NCI-H2029 treated with DMSO at 0.1 percent for 48 hours (cell line): ENCODE measurements around the gene UBE2D2.

ENCODE experiments used
- DNase-seq: peaks from one replicate; lab custom pipeline; 2025; lab: John Stamatoyannopoulos, UW

UBE2D2 gene

DNA sequence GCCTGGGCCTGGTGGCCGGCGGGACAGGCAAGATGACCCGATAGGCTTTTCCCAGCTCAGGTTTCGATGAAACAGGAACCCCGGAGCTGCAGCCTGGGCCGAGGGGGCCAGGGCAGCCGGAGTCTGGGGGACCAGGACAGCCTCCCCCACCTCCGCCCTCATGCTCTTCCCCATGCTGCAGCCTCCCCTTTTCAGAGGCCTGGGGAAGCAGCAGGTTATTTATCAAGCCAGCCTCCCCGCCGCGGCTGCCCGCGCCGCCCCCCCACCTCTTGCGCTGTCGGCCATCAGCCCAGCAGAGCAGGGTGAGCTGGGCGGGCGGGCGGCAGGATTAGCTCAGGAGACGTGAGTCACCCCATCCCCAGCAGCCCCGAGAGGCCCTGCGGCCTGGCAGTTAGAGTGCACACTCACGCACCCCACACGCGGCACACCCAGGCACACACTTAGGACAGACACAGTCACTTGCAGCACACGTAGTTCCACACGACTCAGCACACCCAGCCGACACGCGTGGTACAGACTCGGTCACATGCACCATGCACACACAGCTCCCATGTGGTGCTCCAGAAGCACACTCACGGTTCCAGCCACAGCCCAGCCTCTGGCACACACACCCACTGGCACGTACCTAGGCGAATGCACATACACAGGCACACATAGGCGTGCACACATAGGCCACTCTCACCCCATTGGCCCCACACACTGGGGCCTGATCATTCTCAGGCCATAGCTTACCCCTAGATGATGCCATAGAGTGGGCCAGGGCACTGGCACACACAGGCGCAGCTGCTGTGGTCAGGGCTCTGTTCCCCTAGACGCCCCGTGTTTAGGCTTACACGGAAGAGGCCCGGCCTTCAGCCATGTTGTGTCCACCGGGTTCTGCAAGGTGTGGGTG, 100.0 kb downstream of the UBE2D2 start:
- no peak for DNase-seq

DNA sequence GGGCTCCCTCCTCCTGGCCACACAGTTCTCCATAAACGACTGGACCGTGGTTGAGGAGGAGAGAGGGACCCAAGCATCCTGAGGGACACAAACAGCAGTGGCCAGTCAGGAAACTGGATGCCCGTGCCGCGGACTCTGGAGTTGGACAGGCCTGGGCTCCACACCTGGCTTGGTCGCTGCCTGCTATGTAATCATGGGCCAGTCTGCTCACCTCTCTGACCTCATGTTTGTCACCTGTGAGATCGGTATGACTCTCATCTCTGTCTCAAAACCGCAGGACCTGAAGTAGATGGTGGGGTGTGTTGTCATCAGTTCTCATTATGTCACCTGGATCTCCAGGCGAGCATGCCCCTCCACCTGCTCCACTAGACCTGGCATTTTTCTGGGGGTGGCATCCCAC, 101.5 kb downstream of the UBE2D2 start:
- DNase-seq: no peak

DNA sequence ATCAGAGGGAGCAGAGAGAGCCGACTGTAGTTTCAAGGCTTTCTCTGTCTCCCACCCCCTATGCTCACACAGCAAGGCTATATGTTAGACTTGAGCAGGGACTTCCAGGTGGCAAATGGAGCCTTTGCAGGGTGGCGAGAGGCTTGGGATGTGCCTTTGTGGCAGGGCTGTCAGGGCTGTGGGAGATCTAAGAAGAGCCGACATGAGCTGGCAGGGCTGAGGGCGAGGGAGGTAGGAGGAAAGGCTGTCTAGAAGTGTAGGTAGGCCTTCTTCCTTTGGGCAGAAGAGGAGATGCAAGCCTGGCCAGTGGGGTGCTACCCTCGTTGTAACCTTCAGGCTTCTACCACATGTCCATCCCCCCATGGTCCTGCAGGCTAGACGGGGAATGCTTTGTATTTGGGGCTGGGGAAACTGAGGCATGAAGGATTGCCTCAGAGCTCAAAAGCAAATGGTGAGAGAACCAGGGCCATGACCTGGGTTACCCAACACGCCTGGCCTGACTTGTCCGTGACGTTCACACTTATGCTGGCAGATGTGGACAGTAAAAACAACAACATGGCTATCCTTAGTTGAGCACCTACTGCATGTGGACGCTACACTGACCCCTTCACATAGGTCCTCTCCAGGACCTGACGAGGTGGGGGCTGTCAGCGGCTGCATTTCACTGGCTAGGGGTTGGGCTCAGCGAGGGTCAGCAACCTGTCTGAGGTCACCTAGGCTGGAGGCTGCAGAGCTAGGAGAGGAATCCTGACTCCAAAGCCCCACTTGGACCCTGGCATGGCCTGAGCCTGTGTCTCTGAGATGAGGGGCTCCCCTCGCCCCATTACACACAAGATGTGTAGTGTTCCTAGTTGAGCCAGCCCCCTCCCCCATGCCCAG, 102.3 kb downstream of the UBE2D2 start:
- no peak for DNase-seq

GRCh38 chr5:139664086-139664693, 103.1 kb downstream of the UBE2D2 start:
- DNase-seq: no peak

- DNase-seq: no peak
Measured at GRCh38 chr5:139664727-139665351, 103.7 kb downstream of the UBE2D2 start.

DNA sequence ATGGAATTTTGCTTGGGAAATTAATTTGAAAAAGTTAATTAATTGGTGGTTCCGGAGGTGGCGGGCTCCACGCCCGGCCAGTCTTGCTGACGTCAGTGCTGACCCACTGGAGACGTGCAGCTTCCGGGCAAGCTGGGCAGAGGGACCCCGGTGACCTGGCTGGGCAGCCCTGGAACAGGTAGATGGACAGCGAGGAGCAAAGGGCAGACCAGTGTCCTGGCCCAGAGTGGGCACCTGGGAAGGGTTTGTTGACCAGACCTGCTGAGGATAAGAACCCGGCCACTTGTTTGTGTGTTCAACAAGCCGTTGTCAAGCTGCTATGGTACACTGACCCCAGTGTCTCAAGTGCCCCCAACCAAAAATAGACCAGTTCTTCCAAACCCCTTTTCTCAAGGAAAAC, 104.5 kb downstream of the UBE2D2 start:
- DNase-seq: no peak

GRCh38 chr5:139666551-139666950, 105.4 kb downstream of the UBE2D2 start:
- no peak for DNase-seq

DNA sequence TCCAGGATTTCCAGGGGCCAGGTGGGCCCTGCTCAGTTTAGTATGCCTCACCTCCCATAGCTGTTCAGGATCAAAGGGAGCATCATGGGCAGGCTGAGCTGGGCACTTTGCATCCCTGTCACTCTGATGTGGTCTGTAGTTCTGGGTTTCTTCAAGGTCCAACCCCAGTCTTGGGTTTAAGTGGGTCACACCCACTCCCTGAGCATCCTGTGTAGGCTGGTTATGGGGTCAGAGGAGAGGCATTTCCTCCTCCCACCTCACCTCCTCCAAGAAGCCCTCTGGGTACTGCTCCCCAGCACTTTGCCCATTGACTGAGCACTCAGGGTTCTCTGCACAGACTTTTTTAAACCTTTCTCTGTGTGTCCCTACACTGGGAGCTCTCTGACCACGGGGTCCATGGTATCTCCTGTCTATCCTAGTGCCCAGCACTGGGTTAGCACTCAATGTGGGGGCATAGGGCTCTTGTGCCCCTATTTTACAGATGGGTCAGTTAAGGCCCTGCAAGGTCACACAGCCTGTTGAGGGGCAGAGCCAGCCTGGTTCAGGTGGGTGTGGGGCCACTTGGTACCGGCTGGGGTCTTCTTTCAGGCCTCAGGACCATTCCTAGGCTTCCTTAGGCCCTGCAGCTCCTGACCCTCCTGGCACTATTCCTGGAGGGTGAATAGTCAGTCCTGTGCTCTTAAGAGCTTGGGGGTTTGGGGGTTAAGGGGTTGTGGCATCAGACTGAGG, 106.0 kb downstream of the UBE2D2 start:
- DNase-seq: no peak

DNA sequence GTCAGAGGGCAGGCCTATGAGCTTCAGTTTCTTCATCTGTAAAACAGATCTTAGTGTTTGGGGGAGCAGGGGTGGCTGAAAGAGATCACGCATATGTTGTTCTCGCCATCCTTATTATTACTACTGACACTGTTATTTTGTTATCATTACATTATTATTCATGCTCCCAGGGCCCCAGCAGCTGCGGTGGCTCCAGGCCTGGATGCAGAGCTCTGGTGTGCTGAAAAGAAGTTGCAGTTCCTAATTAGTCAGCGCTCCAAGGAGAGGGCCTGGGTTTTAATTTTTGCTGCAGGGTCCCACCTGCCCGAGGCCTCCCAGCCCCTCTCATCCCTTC, 106.6 kb downstream of the UBE2D2 start:
- no peak for DNase-seq

GRCh38 chr5:139668064-139668880, 107.1 kb downstream of the UBE2D2 start:
- DNase-seq: no peak

DNA sequence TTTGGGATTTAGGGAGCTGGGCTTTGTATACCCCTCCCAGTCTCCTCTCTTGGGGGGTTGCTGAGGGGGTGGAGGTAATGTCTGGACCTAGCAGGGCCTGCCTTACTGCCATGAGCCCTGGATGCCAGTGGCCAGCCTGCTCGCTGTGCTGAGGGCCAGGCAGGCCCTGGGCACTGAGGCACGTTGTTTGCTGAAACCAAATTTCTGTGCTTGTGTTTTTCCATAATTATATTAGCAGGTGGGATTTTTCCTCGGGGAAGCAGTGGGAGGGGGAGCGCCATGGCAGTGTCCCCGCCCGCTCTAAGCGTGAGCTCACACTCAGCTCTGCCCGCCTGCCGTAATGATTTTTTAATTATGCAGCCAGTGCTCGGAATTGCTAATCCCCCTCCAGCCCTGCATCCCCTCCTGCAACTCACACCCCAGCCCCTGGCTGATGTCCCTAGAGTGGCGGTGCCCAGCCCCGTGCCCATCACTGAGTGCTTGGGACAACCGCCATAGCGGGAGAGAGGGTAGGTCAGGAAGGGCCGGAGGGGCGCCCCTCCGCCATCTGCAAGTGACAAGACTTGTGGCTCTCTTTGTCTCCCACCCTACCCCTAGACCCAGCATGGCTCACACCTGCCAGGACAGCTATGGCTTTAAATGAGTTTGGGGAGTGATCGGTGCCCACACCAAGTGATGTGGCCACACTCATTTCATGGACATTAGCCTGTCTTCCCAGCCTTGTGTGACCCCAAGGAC, 108.0 kb downstream of the UBE2D2 start:
- no peak for DNase-seq

- no peak for DNase-seq
Measured at GRCh38 chr5:139669662-139670368, 108.7 kb downstream of the UBE2D2 start.

- DNase-seq: peak; percentile 47
Measured at GRCh38 chr5:139670369-139671095, 109.4 kb downstream of the UBE2D2 start.

DNA sequence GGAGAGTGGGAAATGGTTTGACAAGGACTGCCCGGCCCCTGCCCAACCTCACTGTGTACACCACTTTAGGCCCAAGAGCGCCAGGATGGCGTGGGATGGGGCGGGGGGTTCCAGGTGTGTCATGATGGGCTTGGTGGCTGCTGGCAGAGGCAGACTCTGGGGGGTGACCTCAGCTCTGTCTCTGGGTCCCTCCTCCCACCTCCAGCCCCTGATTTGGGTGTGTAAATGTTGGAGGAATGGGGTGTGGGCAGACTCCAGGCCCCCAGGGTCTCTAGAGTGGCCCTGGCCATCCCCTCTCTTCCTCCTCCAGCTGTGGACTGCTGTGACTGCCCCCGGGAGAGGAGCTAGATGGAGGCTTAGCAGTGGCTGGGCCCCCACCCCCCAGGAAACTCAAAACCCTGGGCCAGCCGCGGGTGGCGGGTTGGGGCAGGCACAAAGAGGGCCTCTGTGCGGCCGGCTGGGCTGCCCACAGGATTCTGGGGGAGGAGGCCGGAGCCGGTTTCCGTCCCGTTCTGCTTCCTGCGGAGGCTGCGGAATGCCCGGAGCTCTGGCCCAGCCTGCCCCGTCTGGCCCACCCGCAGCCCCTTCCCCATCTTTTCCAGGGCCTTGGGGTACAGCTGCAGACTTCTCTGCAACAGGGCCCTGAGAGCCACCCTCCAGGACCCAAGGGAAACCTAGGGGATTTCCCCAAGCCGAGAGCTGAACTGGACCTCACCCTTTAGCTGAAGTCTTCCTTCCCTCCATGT, 110.1 kb downstream of the UBE2D2 start:
- no peak for DNase-seq

GRCh38 chr5:139675213-139675612, 114.1 kb downstream of the UBE2D2 start:
- DNase-seq: no peak

DNA sequence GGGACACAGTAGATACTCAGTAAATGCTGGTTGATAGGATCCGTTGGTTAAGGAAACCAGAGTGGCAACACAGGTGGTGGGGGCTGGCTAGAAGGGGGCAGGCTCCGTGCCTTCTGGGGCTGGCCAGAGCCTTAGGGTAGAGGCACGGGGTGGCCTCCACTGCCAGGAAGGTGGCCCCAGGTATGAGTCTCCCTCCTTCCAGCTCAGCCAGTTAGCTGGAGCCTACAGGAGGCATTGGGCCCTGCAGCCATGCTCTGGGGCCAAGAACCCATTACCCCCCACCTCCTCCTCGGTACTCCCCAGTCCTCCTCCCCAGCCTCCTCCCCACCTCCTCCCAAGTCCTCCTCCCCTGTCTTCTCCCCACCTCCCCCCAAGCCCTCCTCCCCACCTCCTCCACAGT, 114.7 kb downstream of the UBE2D2 start:
- DNase-seq: no peak

DNA sequence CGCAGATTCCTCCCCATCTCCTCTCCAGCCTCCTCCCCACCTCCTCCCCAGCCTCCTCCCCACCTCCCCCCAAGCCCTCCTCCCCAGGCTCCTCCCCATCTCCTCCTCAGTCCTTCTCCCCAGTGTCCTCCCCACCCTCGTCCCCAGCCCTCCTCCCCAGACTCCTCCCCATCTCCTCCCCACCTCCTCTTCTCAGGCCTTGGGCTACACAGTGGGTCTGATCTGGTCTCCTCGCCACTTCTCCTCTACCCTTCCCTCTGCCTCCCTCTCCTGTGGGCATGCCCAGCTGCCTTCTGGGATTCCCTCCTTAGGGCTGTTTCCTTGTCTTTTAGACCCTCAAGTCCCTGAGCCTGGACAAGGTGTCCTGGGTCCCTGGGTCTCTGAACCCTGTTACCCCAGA, 115.3 kb downstream of the UBE2D2 start:
- DNase-seq: no peak
